NOMO-1 treated with DMSO at 0.1 percent for 48 hours (cell line): ENCODE data around the gene ADH4.
"Not testable (repeated sequence)": the region's sequence is repeated elsewhere in the genome, so short reads cannot be mapped to it uniquely, and the experiment has no call there.

Experiments used
- DNase-seq: peaks from one replicate; lab custom pipeline; 2025; ENCODE audit not compliant: unreplicated experiment; lab: John Stamatoyannopoulos, UW

ADH4 gene

DNA sequence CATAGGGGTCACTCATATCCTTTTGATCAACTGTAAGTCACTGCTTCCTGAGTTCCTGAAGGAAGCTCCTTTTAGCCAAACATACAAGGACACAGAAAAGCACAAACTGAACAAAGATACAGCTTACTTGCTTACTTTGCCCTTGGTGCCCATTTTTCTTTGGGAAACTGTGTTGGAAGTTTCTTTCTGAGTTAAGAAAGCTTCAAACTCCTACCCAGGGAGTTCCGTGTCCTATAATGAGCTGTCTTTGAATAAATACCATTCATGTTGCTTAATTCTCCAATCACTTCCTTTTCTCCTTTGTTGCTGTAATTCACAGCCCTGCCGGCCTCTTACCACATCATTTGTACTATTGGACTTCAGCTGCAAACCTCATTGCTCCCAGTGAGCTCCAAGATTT lies at the start of gene ADH4:
ADH4 (minus strand) TSS at position 228 of the 400 bp plus-strand sequence; CDS start at position 153, 75 bp downstream.
- DNase-seq, result no peak

DNA sequence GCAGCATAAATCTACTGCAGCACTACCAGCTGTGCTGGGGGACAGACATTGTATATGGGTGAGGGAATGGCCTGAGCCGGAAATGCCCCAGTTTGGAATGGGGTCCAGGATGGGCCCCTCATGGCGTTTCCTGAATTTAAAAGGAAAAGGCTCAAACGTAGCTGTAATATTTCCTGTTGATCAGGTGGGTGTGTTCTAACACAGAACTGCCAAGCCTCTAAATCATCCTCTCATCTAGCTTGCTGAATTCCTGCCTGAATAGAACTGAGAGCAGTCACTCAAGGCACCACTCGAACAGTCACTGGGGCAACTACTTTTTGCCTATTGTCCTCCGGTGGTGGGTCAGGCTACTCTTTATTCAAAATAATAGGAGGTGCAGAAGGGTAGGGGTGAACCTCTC lies 46.2 kb upstream of the ADH4 start:
- no peak for DNase-seq

DNA sequence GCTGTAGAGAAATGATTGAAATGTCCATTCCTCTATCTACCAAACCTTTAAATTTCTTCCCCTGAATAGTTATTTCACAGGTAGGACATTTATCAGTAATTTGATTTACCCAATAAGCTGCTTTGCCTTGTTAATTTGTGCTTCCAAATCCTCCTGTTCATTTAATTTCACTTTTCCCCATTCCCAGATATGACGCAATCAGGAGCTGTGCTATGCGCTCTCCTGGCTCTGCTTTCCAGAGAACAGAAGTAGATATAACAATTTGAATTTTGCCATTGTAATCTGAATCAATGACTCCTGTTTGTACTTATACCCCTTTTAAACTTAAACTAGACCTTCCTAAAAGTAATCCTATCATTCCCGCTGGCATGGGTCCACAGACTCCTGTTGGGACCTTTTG lies 45.8 kb upstream of the ADH4 start:
- not testable (repeated sequence) for DNase-seq

DNA sequence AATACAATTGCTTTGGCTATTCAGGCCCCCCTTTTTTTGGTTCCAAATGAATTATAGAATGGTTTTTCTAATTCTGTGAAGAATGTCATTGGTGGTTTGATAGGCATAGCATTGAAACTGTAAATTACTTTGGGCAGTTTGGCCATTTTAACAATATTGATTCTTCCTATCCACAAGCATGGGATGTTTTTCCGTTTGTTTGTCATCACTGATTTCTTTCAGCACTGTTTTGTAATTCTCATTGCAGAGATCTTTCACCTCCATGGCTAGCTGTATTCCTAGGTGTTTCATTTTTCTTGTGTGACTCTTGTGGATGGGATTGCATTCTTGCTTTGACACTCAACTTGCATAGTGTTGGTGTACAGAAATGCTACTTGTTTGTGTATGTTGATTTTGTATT lies 41.9 kb upstream of the ADH4 start:
- DNase-seq, result no peak

DNA sequence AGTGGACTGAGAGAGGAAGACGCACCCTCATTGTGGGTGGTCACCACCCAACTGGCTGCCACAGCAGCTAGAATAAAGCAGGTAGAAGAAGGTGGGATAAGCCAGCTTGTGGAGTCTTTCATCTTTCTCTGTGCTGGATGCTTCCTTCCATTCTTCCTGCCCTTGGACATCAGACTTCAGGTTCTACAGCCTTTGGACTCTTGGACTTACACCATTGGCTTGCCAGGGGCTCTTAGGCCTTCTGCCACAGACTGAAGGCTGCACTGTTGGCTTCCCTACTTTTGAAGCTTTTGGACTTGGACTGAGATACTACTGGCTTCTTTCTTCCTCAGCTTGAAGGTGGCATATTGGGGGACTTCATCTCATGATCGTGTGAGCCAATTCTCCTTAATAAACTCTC lies 41.5 kb upstream of the ADH4 start:
- no peak for DNase-seq

DNA sequence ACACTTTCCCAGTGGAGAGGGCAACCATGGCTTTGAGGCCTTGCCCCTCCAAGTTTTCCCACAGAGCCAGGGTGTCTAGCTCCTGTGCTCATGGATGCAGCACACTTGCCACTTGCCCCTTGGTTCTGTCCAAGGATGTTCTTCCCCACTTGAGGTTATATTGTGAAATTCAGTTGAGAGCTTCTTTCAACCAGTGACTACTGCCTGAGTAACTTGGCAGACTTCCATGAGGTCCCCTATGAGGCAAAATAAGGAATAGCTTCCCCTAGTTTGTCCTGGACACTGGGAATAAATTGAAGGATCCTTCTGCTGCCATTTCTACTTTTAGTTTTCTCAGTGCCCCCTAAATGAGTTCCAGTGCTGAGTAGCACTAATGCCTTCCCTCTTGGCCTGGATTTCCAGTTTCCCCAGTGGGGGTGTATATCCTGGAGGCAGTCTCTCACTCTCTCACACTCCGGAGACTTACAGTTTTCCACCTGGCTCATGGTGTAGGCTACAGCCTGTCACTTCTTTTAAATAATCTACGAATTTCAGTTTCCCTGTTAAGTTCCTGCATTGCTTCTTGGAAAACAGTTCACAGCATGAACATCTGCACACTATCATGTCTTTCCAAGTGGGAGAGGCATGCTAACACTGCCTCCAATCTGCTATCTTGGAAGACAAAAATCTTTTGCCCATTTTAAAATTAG lies 36.4 kb upstream of the ADH4 start:
- no peak for DNase-seq

DNA sequence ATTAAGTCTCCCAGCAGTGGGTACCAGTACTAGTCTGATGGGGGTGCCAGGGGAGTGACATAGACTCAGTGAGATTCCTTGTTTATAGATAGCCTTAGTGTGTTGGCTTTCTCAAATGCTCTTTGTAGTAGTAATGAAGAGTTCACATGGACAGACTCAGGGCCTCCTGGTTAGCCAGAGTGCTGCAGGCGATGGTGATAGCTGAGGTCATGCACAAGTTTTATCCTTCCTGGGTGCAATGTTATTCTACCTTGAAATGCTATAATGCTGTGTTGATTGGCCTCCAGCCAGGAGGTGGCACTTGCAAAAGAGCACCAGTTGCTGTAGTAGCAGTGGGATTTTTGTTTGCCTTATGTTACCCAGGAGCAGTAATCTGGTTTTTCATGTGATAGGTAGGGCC lies 35.5 kb upstream of the ADH4 start:
- DNase-seq, result no peak

DNA sequence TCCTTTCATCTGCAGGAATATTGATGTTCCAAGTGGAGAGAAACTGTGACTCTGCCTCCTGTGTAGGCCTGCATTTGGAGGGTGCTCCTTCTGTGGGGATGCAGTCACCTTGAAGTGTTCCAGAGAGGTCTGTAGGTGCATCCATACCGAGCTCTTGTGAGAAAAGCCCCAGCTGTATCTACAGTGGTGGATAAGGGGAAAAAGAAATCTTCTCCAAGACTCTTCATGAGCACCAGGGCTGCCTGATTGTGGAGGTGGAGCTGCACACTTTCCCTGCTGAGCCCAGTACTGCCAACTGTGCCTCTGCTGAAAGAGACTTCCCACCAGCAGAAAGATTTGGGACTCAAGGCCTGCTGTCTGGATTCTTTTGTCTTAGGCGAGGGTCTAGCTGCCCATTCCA lies 35.1 kb upstream of the ADH4 start:
- DNase-seq, result no peak

DNA sequence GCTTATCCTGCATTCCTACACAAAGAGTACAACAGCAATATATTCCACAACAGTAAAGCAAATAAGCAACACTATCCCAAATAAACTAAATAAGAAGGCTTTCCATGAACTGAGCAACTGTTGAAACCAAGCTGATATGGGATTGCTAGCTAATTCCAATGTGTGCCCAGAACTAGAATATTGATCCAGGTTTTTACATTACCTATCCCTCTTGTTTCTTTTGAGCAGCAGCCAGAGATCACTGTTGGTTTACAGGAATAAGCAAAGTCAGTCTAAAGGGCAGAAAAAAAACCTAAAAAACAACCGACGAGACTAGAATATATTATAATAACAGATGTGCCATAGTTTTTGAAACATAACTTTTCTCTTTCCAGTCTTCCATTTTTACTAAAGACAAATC lies 22.4 kb upstream of the ADH4 start:
- DNase-seq, result no peak

DNA sequence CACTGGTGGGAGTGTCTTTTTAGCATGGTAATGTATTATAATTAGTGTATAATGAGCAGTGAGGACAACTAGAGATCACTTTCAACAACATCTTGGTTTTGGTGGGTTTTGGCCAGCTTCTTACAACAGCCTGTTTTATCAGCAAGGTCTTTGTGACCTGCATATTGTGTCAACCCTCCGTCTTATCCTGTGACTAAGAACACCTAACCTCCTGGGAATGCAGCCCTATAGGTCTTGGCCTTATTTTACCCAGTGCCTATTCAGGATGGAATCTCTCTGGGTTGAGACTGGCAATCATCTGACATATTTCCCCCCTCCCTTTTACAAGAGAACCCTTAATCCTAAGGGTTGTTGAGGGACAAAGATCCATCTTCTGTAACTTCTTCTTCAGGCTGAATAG lies 21.9 kb upstream of the ADH4 start:
- no peak for DNase-seq

DNA sequence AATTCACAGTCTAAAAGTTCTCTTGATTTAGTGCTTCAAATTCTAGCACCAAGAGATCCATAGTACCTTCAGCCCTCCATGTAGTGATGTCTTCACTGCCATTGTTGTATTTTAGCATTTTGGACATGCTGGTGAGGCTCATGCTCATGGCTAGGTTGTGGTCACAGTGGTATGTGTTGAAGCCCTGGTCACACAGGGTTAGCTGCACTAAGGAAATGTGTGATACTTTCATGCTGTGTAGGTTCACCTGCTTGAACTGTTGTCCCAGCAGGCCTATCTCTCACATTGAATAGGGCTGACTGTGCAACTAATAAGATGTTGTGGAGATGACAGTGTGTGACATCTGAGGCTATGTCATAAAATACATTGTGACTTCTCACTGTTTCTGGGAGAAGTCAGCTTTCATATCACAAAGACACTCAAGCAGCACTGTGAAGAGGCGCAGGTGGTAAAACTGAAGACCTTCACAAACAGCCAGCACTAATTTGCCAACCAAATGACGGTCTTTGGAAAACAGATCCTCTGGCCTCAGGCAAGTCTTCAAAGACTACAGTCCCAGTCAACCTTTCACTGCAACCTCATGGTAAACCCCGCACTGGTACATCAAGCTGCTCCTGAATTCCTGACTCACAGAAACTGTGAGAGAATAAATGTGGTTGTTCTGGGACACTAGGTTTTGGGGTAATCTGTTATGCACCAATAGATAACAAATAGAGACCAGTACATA lies 17.4 kb upstream of the ADH4 start:
- DNase-seq, result no peak

DNA sequence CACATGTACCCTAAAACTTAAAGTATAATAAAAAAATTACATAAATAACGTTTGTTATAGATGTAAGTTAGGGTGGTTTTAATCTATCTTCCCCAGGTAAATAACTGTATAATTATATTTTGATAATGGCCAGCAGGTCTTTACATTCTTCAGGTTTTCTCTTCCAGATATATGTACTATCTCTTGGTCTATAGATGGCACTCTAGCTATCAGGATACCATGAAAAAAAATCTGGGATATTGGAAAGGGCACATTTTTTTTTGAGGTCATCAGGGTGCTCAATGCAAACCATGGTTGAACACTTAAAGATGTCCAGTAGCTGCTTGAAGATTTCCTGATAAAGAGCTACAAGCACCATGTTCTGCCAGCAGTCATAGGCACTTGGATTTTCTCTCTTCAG lies 15.6 kb upstream of the ADH4 start:
- DNase-seq, result no peak

DNA sequence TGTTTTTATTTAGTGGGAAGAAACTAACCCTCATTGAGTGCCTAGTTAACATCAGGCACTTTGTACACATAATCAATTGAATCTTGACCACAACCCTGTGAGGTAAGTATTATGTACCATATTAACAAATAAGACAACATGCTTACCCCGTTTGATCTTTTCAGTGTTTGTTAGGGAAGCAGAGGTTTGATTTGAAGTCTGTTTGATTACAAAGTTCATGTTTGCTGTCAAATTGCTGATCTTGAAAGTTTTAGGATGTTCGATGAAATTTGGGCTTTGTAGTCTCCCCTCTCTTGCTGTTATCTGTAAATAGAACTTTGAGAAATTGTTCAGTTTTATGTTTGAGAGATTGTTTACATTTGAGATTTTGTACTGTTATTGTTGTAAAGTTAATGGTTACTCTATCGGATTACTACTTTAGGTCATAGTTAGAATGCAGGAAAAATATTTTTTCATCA lies 13.4 kb upstream of the ADH4 start:
- DNase-seq, result no peak

DNA sequence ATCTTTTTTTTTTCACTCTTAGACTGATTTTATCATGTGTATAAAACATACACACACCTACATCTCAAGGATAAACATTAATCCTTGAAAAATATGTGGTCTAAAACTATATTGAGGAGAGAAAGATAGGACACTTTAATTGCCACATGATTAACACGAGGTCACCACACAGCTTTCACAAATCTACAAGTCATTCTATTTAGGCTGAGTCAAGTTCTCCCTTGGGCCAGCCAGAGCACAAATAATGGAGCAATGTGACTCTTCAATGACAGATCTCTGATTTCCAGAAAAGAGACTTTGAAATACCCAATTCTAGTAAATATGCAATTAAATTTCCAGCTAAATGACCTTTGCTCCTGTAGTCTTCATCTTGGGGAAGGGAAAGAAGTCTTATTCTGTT lies 12.9 kb upstream of the ADH4 start:
- DNase-seq, result no peak

DNA sequence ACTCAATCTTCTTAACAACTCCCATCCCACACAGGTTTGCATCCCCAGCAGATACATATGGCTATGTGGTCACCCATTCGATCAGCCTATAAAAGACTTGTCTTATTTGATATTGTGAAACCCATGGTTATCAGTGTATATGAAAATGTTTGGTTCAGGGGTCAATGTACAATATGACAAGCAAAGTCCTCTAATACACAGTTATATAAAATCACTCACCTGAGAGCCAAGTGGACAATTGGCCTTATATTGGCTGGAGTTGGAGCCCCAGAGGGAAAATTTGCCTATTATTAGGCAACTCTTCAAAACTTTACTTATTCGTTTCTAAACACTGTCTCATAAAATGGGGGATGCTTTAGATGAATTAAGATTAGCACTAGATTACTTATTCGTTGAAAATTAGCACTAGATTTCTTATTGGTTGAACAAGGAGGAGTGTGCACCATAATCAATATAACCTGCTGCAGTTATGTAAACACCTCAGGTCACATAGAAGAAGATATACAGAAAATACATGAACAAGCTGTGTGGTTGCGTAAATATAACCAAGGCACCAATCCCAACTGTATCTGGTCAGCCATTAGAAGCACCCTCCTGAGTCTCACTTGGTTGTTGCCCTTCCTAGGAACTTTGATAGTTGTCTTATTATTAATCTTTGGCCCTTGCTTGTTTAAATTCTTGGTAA lies 10.7 kb upstream of the ADH4 start:
- DNase-seq, result no peak

DNA sequence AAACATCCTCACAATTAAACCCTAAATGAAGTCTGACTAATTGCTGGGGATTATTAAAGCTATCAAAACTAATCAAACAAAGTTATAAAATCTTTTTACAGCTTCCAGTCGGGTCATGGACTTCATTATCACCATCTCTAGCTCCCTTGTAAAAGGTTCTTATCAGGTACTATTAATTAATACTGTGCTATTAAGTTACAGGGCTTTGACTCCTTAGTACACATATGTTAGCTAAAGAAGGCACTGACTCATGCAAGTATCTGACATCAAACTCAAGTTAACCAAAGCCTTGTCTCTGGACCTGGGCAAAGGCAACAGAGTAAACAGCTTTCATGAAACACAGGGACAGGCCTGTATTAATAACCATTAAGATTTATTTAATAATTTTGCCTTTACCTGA lies 7.9 kb upstream of the ADH4 start:
- no peak for DNase-seq

DNA sequence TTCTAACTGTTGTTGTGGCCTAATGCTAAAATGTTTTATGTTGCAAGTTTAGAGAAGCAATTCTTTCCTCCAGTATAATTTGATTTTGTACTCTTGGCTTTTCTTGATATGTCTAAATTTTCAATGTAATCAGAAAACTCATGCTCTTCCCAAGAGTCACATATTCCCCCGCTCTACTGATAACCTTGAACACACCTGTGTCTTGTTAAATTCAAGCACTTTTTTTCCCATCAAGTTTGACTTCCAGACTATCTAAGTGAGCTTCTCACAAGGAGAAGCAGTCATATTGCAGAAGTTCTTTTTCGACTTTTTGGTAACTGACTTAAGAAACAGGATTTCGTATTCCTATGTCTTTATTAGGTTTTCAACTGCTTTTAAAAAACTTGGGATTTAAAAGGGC lies 7.4 kb upstream of the ADH4 start:
- no peak for DNase-seq

DNA sequence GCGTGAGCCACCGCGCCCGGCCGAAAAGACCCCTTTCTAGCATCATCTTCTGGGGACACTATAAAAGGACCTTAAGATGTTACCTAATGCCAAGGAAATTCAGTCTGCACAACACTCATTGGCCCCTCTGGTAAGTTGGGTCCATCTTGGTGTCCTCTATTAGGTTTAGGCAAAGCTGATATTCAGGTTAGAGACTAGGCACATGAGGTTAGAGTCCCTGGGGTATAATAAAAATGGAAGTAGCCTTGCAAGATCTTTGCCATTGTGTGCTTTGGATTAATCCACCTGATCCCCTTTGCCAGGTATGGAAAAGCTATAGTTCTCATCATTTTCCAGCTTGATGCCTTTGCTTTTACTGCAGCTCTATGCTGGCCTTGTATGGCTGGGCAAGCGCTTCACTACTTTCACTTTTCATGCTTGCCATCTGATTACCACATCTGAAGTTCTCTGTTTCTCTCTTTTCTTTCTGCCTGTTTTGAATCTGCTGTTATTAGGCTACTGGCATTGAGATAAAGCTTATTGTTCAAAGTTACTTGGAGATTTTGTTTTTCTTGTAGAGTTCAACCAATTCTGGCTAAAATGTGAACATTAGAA lies 5.4 kb upstream of the ADH4 start:
- DNase-seq, result no peak

DNA sequence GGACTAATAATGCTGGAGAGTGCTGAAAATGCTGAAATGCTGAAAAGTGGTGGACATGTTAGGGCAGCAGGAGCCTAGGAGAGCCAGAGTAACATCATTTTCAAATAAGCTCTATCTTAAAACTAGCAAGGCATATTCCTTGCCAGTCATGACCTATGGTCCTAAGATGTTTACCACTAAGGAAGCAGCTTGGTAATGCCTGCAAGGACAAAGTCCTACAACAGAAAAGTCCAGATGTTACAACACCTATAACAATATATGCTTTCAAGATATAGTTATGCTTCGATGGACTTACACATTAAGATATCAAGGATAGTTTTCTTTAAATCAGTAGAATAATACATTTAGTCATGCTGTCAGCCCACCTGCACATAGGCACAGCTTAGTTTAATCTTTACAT lies 4.5 kb upstream of the ADH4 start:
- DNase-seq, result no peak

DNA sequence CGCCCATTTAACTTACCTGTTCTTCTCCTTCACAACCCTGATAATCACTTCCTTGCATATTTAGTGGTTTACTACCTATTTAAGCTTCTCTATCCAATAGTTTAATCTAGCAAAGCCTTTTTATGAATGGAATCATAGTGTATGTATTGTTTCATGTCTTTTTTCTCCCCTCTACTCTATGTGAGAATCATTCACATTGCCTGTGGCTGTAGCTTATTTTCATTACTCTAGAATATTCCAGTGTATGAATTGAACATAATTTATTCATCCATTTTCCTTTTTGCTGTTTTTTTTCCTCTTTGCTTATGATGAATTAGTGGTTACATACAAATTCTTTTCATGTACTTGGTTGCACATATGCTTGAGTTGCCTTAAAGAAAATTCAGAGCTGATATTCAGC lies 490 bp upstream of the ADH4 start:
- no peak for DNase-seq

DNA sequence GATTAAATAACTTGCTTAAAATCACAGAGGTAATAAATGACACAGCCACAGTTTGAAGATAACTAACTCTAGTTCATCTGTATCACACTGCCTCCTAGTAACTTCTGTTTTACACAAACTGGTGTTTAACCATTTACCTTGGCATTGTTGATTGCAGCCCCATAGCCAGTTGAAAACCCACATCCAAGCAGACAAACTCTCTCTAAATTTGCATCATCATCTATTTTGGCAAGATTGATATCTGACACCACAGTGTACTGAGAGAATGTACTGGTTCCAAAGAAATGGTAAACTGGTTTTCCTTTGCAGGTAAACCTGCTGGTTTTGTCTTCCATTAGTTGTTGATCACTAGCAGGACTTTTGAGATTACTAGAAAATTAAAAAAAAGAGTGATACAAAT lies 7.8 kb downstream of the ADH4 start:
- no peak for DNase-seq
